ENCODE measurements around the gene ITPR1.
"Not testable (repeated sequence)": the region's sequence is repeated elsewhere in the genome, so short reads cannot be mapped to it uniquely, and the experiment has no call there.

The ITPR1 gene

DNA sequence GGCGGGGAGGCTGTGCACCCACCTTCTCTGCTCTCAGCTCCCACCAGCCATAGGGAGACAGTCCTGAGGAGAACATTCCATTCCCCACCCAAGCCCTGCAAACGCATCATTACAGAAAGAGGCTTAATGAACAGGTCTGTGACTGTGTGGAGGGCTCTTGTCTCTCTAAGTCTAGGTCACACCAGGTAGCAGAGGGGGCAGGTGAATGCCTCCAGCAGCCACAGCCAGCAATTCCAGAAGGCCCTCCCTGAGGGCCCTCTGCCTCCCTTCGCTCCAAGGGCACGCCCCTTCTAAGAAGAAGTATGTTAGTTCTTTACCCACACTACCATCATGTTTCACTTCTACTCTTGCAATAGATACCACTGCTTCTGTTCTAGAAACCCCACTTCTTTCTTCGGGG is 268.6 kb downstream of the ITPR1 start:
- TF ChIP-seq, protein P1, sequence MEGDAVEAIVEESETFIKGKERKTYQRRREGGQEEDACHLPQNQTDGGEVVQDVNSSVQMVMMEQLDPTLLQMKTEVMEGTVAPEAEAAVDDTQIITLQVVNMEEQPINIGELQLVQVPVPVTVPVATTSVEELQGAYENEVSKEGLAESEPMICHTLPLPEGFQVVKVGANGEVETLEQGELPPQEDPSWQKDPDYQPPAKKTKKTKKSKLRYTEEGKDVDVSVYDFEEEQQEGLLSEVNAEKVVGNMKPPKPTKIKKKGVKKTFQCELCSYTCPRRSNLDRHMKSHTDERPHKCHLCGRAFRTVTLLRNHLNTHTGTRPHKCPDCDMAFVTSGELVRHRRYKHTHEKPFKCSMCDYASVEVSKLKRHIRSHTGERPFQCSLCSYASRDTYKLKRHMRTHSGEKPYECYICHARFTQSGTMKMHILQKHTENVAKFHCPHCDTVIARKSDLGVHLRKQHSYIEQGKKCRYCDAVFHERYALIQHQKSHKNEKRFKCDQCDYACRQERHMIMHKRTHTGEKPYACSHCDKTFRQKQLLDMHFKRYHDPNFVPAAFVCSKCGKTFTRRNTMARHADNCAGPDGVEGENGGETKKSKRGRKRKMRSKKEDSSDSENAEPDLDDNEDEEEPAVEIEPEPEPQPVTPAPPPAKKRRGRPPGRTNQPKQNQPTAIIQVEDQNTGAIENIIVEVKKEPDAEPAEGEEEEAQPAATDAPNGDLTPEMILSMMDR (IDR thresholded peaks at IDR 0.05; ENCODE audit: insufficient read depth, missing control alignments): no peak
- no peak for DNase-seq (ENCODE audit: insufficient read length, low spot score)
- FAIRE-seq: no peak

DNA sequence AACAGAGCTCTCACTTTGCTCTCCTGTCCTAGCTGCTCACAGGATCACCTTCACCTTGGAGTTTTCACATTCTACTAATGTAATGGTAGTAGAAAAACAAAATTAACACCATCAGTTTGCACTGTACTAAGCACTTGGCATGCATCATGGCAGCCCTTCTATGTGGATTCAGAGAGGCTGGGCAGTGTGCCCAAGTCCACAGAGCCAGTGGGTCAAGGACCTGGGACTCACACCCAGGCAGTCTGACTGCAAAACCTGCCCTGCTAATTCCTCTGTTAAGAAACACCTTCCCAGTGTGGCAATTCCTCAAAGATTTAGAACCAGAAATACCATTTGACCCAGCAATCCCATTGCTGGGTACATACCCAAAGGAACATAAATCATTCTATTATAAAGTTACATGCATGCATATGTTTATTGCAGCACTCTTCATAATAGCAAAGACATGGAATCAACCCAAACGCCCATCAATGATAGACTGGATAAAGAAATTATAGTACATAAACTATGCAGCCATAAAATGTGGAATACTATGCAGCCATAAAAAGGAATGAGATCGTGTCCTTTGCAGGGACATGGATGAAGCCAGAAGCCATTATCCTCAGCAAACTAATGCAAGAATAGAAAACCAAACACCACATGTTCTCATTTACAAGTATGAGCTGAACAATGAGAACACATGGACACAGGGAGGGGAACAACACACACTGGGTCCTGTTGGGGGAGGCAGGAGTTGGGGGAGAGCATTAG is 269.5 kb downstream of the ITPR1 start:
- DNase-seq (ENCODE audit: insufficient read length, low spot score); FAIRE-seq: not testable (repeated sequence)

DNA sequence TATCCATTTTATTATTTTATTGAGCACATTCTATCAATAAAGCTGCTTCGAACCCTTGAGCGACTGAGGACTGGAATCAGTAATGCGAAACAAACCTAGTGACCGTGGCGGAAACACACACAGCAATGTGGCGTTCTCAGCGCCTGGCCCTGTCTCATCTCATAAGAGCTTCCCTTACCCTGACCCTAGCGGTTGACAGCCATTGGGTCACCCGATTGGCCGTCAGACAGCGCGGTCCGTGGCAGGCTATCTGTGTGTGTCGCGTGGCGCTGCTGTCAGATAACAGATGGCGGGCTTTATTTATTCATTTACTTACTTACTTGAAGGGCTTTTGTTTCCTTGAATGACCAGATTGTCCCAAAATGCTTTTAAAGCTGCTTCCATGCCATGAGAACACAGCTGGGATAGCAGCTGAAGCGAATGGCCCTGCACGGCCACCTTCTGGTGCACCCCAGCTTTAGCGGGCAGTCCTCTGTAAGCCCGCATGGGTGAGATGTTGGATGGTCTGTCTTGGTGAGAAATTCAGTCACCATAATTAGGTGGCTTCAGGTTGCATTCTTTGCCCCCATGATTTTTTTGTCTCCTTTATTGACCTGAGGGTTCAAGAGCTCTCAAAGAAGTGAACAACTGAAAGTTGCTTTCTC is 270.6 kb downstream of the ITPR1 start:
- TF ChIP-seq, protein P1 (IDR thresholded peaks at IDR 0.05; ENCODE audit: insufficient read depth, missing control alignments): no peak
- no peak for FAIRE-seq

DNA sequence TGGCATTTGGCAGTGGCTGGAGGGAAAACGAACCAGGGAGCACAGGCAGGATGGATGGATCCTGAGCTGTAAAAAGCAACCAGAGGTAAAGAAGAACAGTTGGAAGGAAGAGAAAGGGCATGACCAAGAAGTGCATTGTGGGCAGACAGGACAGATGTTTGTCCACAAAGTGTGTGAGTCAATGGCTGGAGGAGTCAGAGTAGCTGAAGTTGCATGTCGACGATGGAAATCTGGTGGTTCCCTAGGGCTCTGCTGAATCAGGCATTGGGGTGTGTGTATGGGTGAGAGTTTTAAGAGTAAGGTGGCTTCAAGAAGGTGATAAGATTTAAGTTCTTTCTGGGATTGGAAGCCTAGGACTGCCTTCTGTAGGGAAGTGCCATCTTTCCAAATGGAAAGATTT is 272.1 kb downstream of the ITPR1 start:
- TF ChIP-seq, protein P1 (IDR thresholded peaks at IDR 0.05; ENCODE audit: insufficient read depth, missing control alignments): no peak
- DNase-seq (ENCODE audit: insufficient read length, low spot score): no peak
- no peak for FAIRE-seq

More for the DNA sequence above, 270.6 kb downstream of the ITPR1 start:
- DNase-seq (ENCODE audit: insufficient read length, low spot score): no peak

GRCh38 chr3:4766263-4766662 is 273.1 kb downstream of the ITPR1 start:
- no peak for DNase-seq (ENCODE audit: insufficient read length, low spot score)
- no peak for FAIRE-seq
- TF ChIP-seq, protein P1 (IDR thresholded peaks at IDR 0.05; ENCODE audit: insufficient read depth, missing control alignments): no peak

- TF ChIP-seq, protein P1 (IDR thresholded peaks at IDR 0.05; ENCODE audit: insufficient read depth, missing control alignments): no peak
- DNase-seq (ENCODE audit: insufficient read length, low spot score) (no peak), FAIRE-seq (no peak)
Measured at GRCh38 chr3:4766716-4767499, 273.8 kb downstream of the ITPR1 start.

- FAIRE-seq (no peak), DNase-seq (ENCODE audit: insufficient read length, low spot score) (no peak)
- TF ChIP-seq, protein P1 (IDR thresholded peaks at IDR 0.05; ENCODE audit: insufficient read depth, missing control alignments): no peak
Measured at GRCh38 chr3:4768021-4768420, 274.9 kb downstream of the ITPR1 start.

Data from D721Med (cell line).